Endothelial cell of umbilical vein (primary cell): ENCODE data around the gene ACTL10. TPM values are rescaled to one million over a fixed set of nuclear protein-coding genes. Genes with fewer than 3 reads are reported as not detected.

Experiments
- BruUV-seq: library from RNA; stranded (reverse); fragments of 400-500 nt; replicated peaks from 2 replicates; lab custom pipeline; 2021; lab: Mats Ljungman, UMichigan
- CTCF ChIA-PET: fragments of 300-600, 350-600 bp; sonication (Branson Sonifier 250); formaldehyde crosslinking; loops from one replicate; lab custom pipeline; 2021; ENCODE audit warnings: antibody characterized with exemption, inconsistent platforms; lab: Charles Lee
- POLR2A ChIA-PET: fragments of 300-600, 350-600 bp; sonication (Branson Sonifier 250); formaldehyde crosslinking; loops from one replicate; lab custom pipeline; 2021; ENCODE audit warnings: antibody characterized with exemption, inconsistent platforms; lab: Charles Lee
- DNase-seq: peaks from one replicate; pipeline ENCODE4 v3.0.0-alpha.2; 2011; ENCODE audit warnings: low read depth, low spot score
- FAIRE-seq: peaks from 2 replicates; lab custom pipeline; 2011; peaks lifted over from hg19 to GRCh38; lab: Jason Lieb, UNC
- H2AFZ ChIP-seq: 2 replicates; pipeline ENCODE4 v1.6.0; 2012; ENCODE audit warnings: low read depth, low read length, control low read depth, inconsistent platforms
- H3K27ac ChIP-seq: 2 replicates; pipeline ENCODE4 v1.5.1; 2011; ENCODE audit warnings: low read depth, mild to moderate bottlenecking, control low read depth, low read length, moderate library complexity; ENCODE audit not compliant: insufficient read depth
- H3K27me3 ChIP-seq, 2 experiments: 2 replicates each; pipeline versions ENCODE4 v1.6.0 to v1.6.1; 2011; ENCODE audit warnings: low read length in 2 of 2, mixed read lengths in 1 of 2; ENCODE audit not compliant: control insufficient read depth in 2 of 2, insufficient read depth in 2 of 2
- H3K36me3 ChIP-seq, 2 experiments: 2 replicates in 1 of 2; 3 replicates in 1 of 2; pipeline ENCODE4 v1.5.1; 2011; ENCODE audit warnings: low read length in 2 of 2, mild to moderate bottlenecking in 1 of 2, moderate library complexity in 1 of 2; ENCODE audit not compliant: control insufficient read depth in 2 of 2, insufficient read depth in 2 of 2; ENCODE audit errors: extremely low read depth in 1 of 2
- H3K4me1 ChIP-seq: 3 replicates; pipeline ENCODE4 v1.5.1; 2011; ENCODE audit warnings: mild to moderate bottlenecking, low read length; ENCODE audit not compliant: control insufficient read depth, insufficient read depth; ENCODE audit errors: extremely low read depth
- H3K4me2 ChIP-seq: 2 replicates; pipeline ENCODE4 v1.6.1; 2011; ENCODE audit warnings: low read length, control low read depth, mixed read lengths; ENCODE audit not compliant: insufficient read depth
- H3K4me3 ChIP-seq, 3 experiments: fragments of 200-600 bp in 1 of 3; sonication (generic), shearing (Covaris generic) in 1 of 3; replicated peaks in 1 of 3; 2 replicates each; pipeline ENCODE4 v1.5.1; 2011 to 2016; ENCODE audit warnings: control low read depth in 3 of 3, low read length in 3 of 3, mild to moderate bottlenecking in 2 of 3, inconsistent platforms in 1 of 3, low read depth in 1 of 3, moderate library complexity in 1 of 3; ENCODE audit not compliant: insufficient read depth in 1 of 3
- H3K79me2 ChIP-seq: 2 replicates; pipeline ENCODE4 v1.6.0; 2012; ENCODE audit warnings: low read length, inconsistent platforms; ENCODE audit not compliant: control insufficient read depth, insufficient read depth
- H3K9ac ChIP-seq: replicated peaks from 2 replicates; pipeline ENCODE3; 2011; ENCODE audit warnings: low read length, control low read depth; ENCODE audit not compliant: insufficient read depth; ENCODE audit errors: extremely low read depth
- H3K9me1 ChIP-seq: replicated peaks from 3 replicates; pipeline ENCODE4 v1.6.0; 2011; ENCODE audit warnings: mild to moderate bottlenecking, low read length; ENCODE audit not compliant: control insufficient read depth, insufficient read depth; ENCODE audit errors: extremely low read depth
- H3K9me3 ChIP-seq: replicated peaks from 2 replicates; pipeline ENCODE4 v1.5.1; 2012; ENCODE audit warnings: low read length, inconsistent platforms; ENCODE audit not compliant: control insufficient read depth, insufficient read depth
- H4K20me1 ChIP-seq: replicated peaks from 2 replicates; pipeline ENCODE3; 2011; ENCODE audit warnings: mild to moderate bottlenecking, low read length; ENCODE audit not compliant: control insufficient read depth, insufficient read depth; ENCODE audit errors: extremely low read depth
- EZH2 ChIP-seq: IDR thresholded peaks from 2 replicates; pipeline ENCODE4 v1.6.1; 2012; ENCODE audit warnings: borderline replicate concordance, low read depth, mild to moderate bottlenecking, moderate library complexity, low read length, inconsistent platforms; ENCODE audit not compliant: severe bottlenecking
- FOS ChIP-seq: IDR thresholded peaks from 2 replicates; pipeline ENCODE4 v1.6.1; 2011; ENCODE audit warnings: mild to moderate bottlenecking, low read length, moderate library complexity, borderline replicate concordance; ENCODE audit not compliant: insufficient read depth
- GATA2 ChIP-seq: IDR thresholded peaks from 2 replicates; pipeline ENCODE4 v1.7.0; 2011; ENCODE audit warnings: low read depth, mild to moderate bottlenecking, moderate library complexity, mixed read lengths, low read length; ENCODE audit not compliant: insufficient read length, insufficient read depth
- JUN ChIP-seq: IDR thresholded peaks from 2 replicates; pipeline ENCODE4 v1.6.1; 2011; ENCODE audit warnings: borderline replicate concordance, low read depth; ENCODE audit not compliant: insufficient read length, insufficient read depth
- MYC ChIP-seq: IDR thresholded peaks from one replicate; pipeline ENCODE4 v1.6.1; 2011; ENCODE audit warnings: mild to moderate bottlenecking, low read depth, low read length
- POLR2A ChIP-seq: IDR thresholded peaks from 2 replicates; pipeline ENCODE4 v1.6.1; 2012; ENCODE audit warnings: low read depth, mild to moderate bottlenecking, control low read depth, low read length
- POLR2AphosphoS5 ChIP-seq: IDR thresholded peaks from 2 replicates; pipeline ENCODE4 v1.6.1; 2012; ENCODE audit warnings: low read depth, mild to moderate bottlenecking, control low read depth, low read length, moderate library complexity; ENCODE audit not compliant: insufficient read depth
- dilution Hi-C: fragments of 300-500 bp; cut with MboI; formaldehyde crosslinking; loops from one replicate; pipeline ENCODE4 v1.15.0; 2019; ENCODE audit warnings: low sequenced_read_pairs; ENCODE audit not compliant: extremely low pct_ligation_motif_present
- intact Hi-C: fragments of 100-400 bp; cut with micrococcal nuclease; formaldehyde crosslinking; loops from one replicate; pipeline ENCODE4 v1.10.0; 2022
- polyA plus RNA-seq, 4 experiments: library from polyadenylated mRNA; depleted of rRNA in 3 of 4; stranded (reverse) in 3 of 4; unstranded in 1 of 4; fragments of >200 nt; gene quantifications; 2 replicates each; pipeline versions ENCODE4 v1.2.1 to v1.2.3, GENCODE V29; 2011 to 2012; ENCODE audit warnings: missing spikeins in 1 of 4
- total RNA-seq: library from RNA; stranded (reverse); gene quantifications from 2 replicates; pipeline ENCODE4 v1.2.3, GENCODE V29; 2021
- TF ChIP-seq, protein P1 (sequence below): IDR thresholded peaks from 2 replicates; pipeline ENCODE4 v1.6.1; 2011; ENCODE audit not compliant: insufficient read depth, insufficient read length
- TF ChIP-seq, protein P2 (sequence below), 2 donors: IDR thresholded peaks; 1 replicate in 1 of 2; 2 replicates in 1 of 2; pipeline ENCODE4 v1.5.1; 2011; ENCODE audit warnings: low read length in 2 of 2, mild to moderate bottlenecking in 2 of 2, moderate library complexity in 2 of 2, control low read depth in 1 of 2, inconsistent platforms in 1 of 2, low read depth in 1 of 2; ENCODE audit not compliant: insufficient read depth in 1 of 2; ENCODE audit errors: extremely low read depth in 1 of 2

ACTL10 gene
- total and polyA plus RNA-seq, 2 donors (not counting 3 experiments of a cell fraction or from before 2014, with no cell fraction given) = 0.92 to 1.4 TPM

DNA sequence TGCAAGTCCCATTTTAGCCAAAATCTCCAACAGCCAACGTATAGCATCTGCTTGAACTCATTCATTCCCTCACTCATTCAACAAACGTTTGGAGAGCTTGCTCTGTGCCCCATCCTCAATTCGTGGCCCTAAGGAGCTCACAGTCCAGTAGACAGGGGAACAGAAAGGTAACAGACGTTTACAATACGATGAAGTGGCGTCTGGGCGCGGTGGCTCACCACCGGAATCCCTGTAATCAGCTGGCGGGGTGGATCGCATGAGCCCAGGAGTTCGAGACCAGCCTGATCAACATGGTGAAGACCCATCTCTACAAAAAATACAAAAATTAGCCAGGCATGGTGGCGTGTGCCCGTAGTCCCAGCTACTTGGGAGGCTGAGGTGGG is 20.2 kb downstream of the ACTL10 start:
- Histone ChIP-seq H3K4me1 (peaks cover 36% of the 10 kb centered on the region), H3K9ac (no peak overlapping the region), H3K9me3 (no peaks in the 10 kb centered on the region), H2AFZ (peak overlapping the region; percentile 89), H3K9me1 (no peaks in the 10 kb centered on the region), H3K4me2 (peak overlapping the region; percentile 13), H3K27ac (peak overlapping the region; percentile 15), H4K20me1 (no peaks in the 10 kb centered on the region), H3K27me3 (no peaks in the 10 kb centered on the region), H3K4me3 (no peak overlapping the region), H3K79me2 (peaks cover 22% of the 10 kb centered on the region), H3K36me3 (no peaks in the 10 kb centered on the region)
- dilution Hi-C loops (no loop called here), intact Hi-C loops (loop anchor here (1.0 to 5.0 kb wide), 4 partner anchors 20 to 124 kb away; partner anchors contain the start of genes ACTL10, CHMP4B and ZNF341)
- CTCF ChIA-PET = interaction anchor here (1.0 to 1.5 kb wide), 2 partner anchors 19 to 33 kb away, joined by 4 to 7 read pairs; partner anchors contain the start of gene PXMP4
- no peak for FAIRE-seq
- no TSS peak for BruUV-seq
- TF ChIP-seq, protein P1, sequence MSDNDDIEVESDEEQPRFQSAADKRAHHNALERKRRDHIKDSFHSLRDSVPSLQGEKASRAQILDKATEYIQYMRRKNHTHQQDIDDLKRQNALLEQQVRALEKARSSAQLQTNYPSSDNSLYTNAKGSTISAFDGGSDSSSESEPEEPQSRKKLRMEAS = no peak
- TF ChIP-seq EZH2 = no peak
- no peak for TF ChIP-seq MYC
- no peak for TF ChIP-seq POLR2AphosphoS5
- TF ChIP-seq, protein P2, sequence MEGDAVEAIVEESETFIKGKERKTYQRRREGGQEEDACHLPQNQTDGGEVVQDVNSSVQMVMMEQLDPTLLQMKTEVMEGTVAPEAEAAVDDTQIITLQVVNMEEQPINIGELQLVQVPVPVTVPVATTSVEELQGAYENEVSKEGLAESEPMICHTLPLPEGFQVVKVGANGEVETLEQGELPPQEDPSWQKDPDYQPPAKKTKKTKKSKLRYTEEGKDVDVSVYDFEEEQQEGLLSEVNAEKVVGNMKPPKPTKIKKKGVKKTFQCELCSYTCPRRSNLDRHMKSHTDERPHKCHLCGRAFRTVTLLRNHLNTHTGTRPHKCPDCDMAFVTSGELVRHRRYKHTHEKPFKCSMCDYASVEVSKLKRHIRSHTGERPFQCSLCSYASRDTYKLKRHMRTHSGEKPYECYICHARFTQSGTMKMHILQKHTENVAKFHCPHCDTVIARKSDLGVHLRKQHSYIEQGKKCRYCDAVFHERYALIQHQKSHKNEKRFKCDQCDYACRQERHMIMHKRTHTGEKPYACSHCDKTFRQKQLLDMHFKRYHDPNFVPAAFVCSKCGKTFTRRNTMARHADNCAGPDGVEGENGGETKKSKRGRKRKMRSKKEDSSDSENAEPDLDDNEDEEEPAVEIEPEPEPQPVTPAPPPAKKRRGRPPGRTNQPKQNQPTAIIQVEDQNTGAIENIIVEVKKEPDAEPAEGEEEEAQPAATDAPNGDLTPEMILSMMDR (IDR thresholded peaks at IDR 0.05; ENCODE audit: extremely low read depth in 1 of 2, insufficient read depth in 1 of 2, low read depth in 1 of 2, low read length in 2 of 2) = no peak
- no peak for TF ChIP-seq JUN
- TF ChIP-seq POLR2A = no peak
- TF ChIP-seq FOS = no peak
- no peak for TF ChIP-seq GATA2
- POLR2A ChIA-PET = no interaction called here
- DNase-seq = no peak
